ENCODE measurements around the gene OVOL2. TPM values are rescaled to one million over a fixed set of nuclear protein-coding genes. Genes with fewer than 3 reads are reported as not detected.

OVOL2 gene
- total and polyA plus RNA-seq, 10 of the 15 experiments (the other 5 are each of a cell fraction or from before 2014, with no cell fraction given), result not detected

GRCh38 chr20:18011482-18011881, 46.2 kb downstream of the OVOL2 start:
- no peaks in the 10 kb centered on the region for H3K4me1 ChIP-seq (ENCODE audit: control insufficient read depth, insufficient read depth, low read length)
- no peak for TF ChIP-seq E2F8 (IDR thresholded peaks at IDR 0.05; ENCODE audit: low read depth, partially characterized antibody)
- TF ChIP-seq EED (IDR thresholded peaks at IDR 0.05; ENCODE audit: low read depth), result no peak
- TF ChIP-seq KDM1A (IDR thresholded peaks at IDR 0.05; ENCODE audit: borderline replicate concordance), result no peak
- no peak for TF ChIP-seq PAX5 (IDR thresholded peaks at IDR 0.05; ENCODE audit: borderline replicate concordance, low read depth, low read length)
- no peak for TF ChIP-seq BRCA1 (IDR thresholded peaks at IDR 0.05; ENCODE audit: low read depth, low read length)
- TF ChIP-seq NFXL1 (IDR thresholded peaks at IDR 0.05; ENCODE audit: borderline replicate concordance), result no peak
- TF ChIP-seq PML (IDR thresholded peaks at IDR 0.05; ENCODE audit: low read length), result no peak
- TF ChIP-seq LARP7 (IDR thresholded peaks at IDR 0.05), result no peak
- no peak for TF ChIP-seq CREM (IDR thresholded peaks at IDR 0.05; ENCODE audit: low read depth)
- TF ChIP-seq, protein P1, sequence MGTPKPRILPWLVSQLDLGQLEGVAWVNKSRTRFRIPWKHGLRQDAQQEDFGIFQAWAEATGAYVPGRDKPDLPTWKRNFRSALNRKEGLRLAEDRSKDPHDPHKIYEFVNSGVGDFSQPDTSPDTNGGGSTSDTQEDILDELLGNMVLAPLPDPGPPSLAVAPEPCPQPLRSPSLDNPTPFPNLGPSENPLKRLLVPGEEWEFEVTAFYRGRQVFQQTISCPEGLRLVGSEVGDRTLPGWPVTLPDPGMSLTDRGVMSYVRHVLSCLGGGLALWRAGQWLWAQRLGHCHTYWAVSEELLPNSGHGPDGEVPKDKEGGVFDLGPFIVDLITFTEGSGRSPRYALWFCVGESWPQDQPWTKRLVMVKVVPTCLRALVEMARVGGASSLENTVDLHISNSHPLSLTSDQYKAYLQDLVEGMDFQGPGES (IDR thresholded peaks at IDR 0.05), result no peak
- no peak for TF ChIP-seq CEBPZ (IDR thresholded peaks at IDR 0.05; ENCODE audit: low read depth, low read length)
- TF ChIP-seq, protein P2, sequence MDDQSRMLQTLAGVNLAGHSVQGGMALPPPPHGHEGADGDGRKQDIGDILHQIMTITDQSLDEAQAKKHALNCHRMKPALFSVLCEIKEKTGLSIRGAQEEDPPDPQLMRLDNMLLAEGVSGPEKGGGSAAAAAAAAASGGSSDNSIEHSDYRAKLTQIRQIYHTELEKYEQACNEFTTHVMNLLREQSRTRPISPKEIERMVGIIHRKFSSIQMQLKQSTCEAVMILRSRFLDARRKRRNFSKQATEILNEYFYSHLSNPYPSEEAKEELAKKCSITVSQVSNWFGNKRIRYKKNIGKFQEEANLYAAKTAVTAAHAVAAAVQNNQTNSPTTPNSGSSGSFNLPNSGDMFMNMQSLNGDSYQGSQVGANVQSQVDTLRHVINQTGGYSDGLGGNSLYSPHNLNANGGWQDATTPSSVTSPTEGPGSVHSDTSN (IDR thresholded peaks at IDR 0.05; ENCODE audit: insufficient replicate concordance, low read depth, low read length), result no peak
- ATAC-seq, result no peak
- intact Hi-C loops (cut with micrococcal nuclease; ENCODE audit: unreplicated experiment) (no loop called here), in situ Hi-C loops (cut with MboI) (no loop called here)
- no peak for FAIRE-seq
- H3K4me2 ChIP-seq (ENCODE audit: control insufficient read depth, insufficient read depth), result no peak overlapping the region
- no peaks in the 10 kb centered on the region for H4K20me1 ChIP-seq (ENCODE audit: control insufficient read depth, insufficient read depth)
- H3K9ac ChIP-seq (ENCODE audit: control insufficient read depth, insufficient read depth, low read length), result no peak overlapping the region
- ChIA-PET CTCF (no interaction called here), SMC1A (ENCODE audit: uncharacterized antibody, unreplicated experiment) (no interaction called here), POLR2A (no interaction called here), RAD21 (ENCODE audit: unreplicated experiment) (no interaction called here)
- H2AFZ ChIP-seq (ENCODE audit: control insufficient read depth, low read depth, low read length), result no peak overlapping the region
- H3K36me3 ChIP-seq (ENCODE audit: control insufficient read depth in 2 of 2, insufficient read depth in 2 of 2, low read length in 1 of 2), result no peaks in the 10 kb centered on the region
- no peaks in the 10 kb centered on the region for H3K79me2 ChIP-seq (ENCODE audit: control insufficient read depth, insufficient read depth, low read length)
- DNase-seq (ENCODE audit: low read depth, low spot score), result no peak
- no peak overlapping the region for H3K4me3 ChIP-seq
- 87% methylated on average over 14 of the region's 14 CpGs for WGBS (ENCODE audit: insufficient coverage, insufficient replicate concordance, low lambda C conversion rate, missing lambda C conversion rate)
- no TSS peak for BruUV-seq (replicated peaks)
- no peaks in the 10 kb centered on the region for H3K27me3 ChIP-seq (replicated peaks in 1 of 2; ENCODE audit: control insufficient read depth in 2 of 2, insufficient read depth in 2 of 2, low read length in 1 of 2)
- no peak overlapping the region for H3K27ac ChIP-seq (ENCODE audit: control insufficient read depth, insufficient read depth)
- no peaks in the 10 kb centered on the region for H3K9me3 ChIP-seq (replicated peaks; ENCODE audit: control insufficient read depth, insufficient read depth, low read length)
